Vagina (tissue), 2 donors: Measurements from ENCODE around the gene PRLHR.

Experiments
- POLR2A ChIP-seq, 2 donors: fragments of 450-650 bp; IDR thresholded peaks; one replicate each; pipeline ENCODE4 v1.6.1; 2017; ENCODE audit warnings: antibody characterized with exemption in 2 of 2, mild to moderate bottlenecking in 2 of 2, moderate library complexity in 2 of 2
- POLR2AphosphoS5 ChIP-seq, 2 donors: sonication (generic); formaldehyde crosslinking; IDR thresholded peaks; one replicate each; pipeline ENCODE4 v1.9.0; 2017; ENCODE audit warnings: antibody characterized with exemption in 2 of 2, mild to moderate bottlenecking in 2 of 2, low read depth in 1 of 2; ENCODE audit not compliant: insufficient read depth in 1 of 2
- TF ChIP-seq, protein P1 (sequence below), 3 experiments: fragments of 450-650 bp in 2 of 3; fragments of 200-600 bp in 1 of 3; sonication (generic) in 1 of 3; IDR thresholded peaks; one replicate each; pipeline ENCODE4 v1.5.1; 2017 to 2019; ENCODE audit warnings: antibody characterized with exemption in 3 of 3, mild to moderate bottlenecking in 2 of 3, moderate library complexity in 2 of 3

DNA sequence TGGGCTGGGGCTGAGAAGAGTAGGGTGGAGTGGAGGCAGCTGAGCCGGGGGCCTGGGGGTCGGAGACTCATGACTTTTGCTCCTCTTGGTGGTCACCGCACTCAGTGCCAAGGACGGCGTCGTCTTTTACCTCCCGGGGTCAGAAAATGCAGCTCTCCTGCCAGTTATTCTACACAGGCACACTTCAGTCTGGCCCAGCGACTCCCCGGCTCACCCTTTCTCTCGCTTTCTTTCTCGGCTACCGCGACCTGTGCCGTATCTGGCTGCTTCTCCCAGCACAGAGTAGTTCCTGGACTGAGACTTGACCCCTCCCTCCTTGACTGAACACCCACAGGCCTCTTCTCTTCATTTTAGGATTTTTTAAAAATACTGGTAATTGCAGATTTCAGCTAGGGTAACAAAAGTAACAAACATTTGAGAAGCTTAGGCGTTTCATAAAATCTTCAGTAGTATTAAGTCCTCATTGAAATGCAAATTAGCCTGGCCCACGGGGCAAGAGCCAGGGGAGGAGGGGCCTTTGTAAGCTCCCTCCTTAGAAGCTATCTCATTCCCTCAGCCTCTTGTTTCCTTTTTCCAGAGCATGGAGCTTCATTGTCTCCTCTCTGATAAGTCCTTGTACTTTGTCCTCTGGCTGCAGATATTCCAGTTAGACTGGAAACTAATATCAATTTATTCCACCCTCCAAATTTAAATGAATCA lies 1.1 kb upstream of the PRLHR start:
- TF ChIP-seq POLR2A (IDR thresholded peaks at IDR 0.05): no peak
- TF ChIP-seq, protein P1, sequence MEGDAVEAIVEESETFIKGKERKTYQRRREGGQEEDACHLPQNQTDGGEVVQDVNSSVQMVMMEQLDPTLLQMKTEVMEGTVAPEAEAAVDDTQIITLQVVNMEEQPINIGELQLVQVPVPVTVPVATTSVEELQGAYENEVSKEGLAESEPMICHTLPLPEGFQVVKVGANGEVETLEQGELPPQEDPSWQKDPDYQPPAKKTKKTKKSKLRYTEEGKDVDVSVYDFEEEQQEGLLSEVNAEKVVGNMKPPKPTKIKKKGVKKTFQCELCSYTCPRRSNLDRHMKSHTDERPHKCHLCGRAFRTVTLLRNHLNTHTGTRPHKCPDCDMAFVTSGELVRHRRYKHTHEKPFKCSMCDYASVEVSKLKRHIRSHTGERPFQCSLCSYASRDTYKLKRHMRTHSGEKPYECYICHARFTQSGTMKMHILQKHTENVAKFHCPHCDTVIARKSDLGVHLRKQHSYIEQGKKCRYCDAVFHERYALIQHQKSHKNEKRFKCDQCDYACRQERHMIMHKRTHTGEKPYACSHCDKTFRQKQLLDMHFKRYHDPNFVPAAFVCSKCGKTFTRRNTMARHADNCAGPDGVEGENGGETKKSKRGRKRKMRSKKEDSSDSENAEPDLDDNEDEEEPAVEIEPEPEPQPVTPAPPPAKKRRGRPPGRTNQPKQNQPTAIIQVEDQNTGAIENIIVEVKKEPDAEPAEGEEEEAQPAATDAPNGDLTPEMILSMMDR (IDR thresholded peaks at IDR 0.05): no peak
- TF ChIP-seq POLR2AphosphoS5 (IDR thresholded peaks at IDR 0.05; ENCODE audit: insufficient read depth in 1 of 2, low read depth in 1 of 2): no peak
